ENCODE measurements around the gene DMAC2.

DMAC2 gene

DNA sequence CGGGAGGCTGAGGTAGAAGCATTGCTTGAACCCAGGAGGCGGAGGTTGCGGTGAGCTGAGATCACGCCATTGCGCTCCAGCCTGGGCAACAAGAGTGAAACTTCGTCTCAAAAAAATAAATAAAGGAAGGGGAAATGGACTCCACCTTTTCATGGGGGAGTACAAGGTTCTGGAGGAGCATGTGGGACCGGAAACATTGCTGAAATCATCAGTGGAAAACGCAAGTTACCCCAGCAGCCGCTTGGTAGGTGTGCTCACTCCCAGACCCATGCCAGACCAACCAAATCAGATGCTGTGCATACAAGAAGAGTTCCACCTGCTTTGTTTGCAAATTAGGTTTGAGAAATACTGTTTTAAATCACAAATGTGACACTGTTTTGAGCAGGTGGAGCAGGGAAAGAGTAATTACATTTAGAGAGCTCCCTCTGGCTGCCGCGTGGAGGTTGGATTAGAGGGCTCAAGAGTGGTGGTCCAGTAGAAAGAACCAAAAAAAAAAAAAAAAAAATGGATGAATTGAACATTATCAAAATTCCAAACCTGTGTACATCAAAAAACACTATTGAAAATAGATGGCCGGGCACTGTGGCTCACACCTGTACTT is 8.1 kb upstream of the DMAC2 start:
- Histone ChIP-seq H3K9me3 (ENCODE audit: low read length) (no peaks in the 10 kb centered on the region), H3K9me2 (ENCODE audit: low read depth, low read length) (no peaks in the 10 kb centered on the region), H4K20me1 (ENCODE audit: insufficient read depth, low read length) (no peaks in the 10 kb centered on the region), H3K36me3 (ENCODE audit: insufficient read depth, low read length) (no peaks in the 10 kb centered on the region), H2AFZ (ENCODE audit: low read length) (no peak overlapping the region), H3F3A (ENCODE audit: insufficient read depth, low read length) (no peaks in the 10 kb centered on the region), H3K4me1 (ENCODE audit: insufficient read depth, low read length, severe bottlenecking) (peaks cover 4% of the 10 kb centered on the region), H3K4me3 (ENCODE audit: low read depth, low read length, poor library complexity, severe bottlenecking) (no peak overlapping the region), H3K27ac (ENCODE audit: low read depth, low read length, poor library complexity, severe bottlenecking) (no peak overlapping the region), H3K4me2 (ENCODE audit: low read length) (no peak overlapping the region), H3K27me3 (ENCODE audit: insufficient read depth, low read length) (peaks cover 3% of the 10 kb centered on the region; the same call in 1 of the 2 replicates), H3K79me2 (ENCODE audit: insufficient read depth, low read length) (no peaks in the 10 kb centered on the region), H3K9ac (ENCODE audit: low read length) (no peak overlapping the region)
- TF ChIP-seq, protein P1, sequence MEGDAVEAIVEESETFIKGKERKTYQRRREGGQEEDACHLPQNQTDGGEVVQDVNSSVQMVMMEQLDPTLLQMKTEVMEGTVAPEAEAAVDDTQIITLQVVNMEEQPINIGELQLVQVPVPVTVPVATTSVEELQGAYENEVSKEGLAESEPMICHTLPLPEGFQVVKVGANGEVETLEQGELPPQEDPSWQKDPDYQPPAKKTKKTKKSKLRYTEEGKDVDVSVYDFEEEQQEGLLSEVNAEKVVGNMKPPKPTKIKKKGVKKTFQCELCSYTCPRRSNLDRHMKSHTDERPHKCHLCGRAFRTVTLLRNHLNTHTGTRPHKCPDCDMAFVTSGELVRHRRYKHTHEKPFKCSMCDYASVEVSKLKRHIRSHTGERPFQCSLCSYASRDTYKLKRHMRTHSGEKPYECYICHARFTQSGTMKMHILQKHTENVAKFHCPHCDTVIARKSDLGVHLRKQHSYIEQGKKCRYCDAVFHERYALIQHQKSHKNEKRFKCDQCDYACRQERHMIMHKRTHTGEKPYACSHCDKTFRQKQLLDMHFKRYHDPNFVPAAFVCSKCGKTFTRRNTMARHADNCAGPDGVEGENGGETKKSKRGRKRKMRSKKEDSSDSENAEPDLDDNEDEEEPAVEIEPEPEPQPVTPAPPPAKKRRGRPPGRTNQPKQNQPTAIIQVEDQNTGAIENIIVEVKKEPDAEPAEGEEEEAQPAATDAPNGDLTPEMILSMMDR (IDR thresholded peaks at IDR 0.05; ENCODE audit: low read length), result no peak
- no peak for TF ChIP-seq EZH2 (IDR thresholded peaks at IDR 0.05; ENCODE audit: borderline replicate concordance, low read length)

DNA sequence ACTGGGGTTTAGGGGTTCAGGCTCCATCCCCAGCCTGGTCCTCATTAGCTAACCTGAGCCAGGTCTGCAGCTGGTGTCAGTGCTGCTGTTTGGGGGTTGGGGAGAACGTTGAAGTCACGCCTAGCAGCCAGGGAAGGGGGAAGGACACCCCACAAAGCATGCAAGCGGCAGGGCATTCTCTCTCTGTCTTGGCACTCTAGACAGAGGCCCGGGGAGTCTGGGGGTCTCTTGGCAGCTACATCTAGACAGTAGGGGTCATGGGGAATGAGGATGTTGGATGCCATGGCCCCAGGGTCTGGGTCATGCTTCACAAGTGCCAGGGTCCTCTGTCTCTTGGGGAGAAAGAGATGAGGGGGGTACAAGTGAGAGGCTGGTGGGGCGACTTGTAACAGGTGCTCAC is 5.9 kb upstream of the DMAC2 start:
- no peaks in the 10 kb centered on the region for H3K9me3 ChIP-seq (ENCODE audit: low read length)
- H3F3A ChIP-seq (ENCODE audit: insufficient read depth, low read length), result no peaks in the 10 kb centered on the region
- H3K27me3 ChIP-seq (ENCODE audit: insufficient read depth, low read length), result peaks cover 3% of the 10 kb centered on the region; the same call in 1 of the 2 replicates
- H3K9me2 ChIP-seq (ENCODE audit: low read depth, low read length), result no peaks in the 10 kb centered on the region
- no peak overlapping the region for H3K4me3 ChIP-seq (ENCODE audit: low read depth, low read length, poor library complexity, severe bottlenecking)
- TF ChIP-seq, protein P1 (IDR thresholded peaks at IDR 0.05; ENCODE audit: low read length), result no peak
- TF ChIP-seq EZH2 (IDR thresholded peaks at IDR 0.05; ENCODE audit: borderline replicate concordance, low read length), result no peak
- no peak overlapping the region for H3K27ac ChIP-seq (ENCODE audit: low read depth, low read length, poor library complexity, severe bottlenecking)
- H3K79me2 ChIP-seq (ENCODE audit: insufficient read depth, low read length), result no peaks in the 10 kb centered on the region
- no peak overlapping the region for H3K9ac ChIP-seq (ENCODE audit: low read length)
- H2AFZ ChIP-seq (ENCODE audit: low read length), result no peak overlapping the region
- H3K36me3 ChIP-seq (ENCODE audit: insufficient read depth, low read length), result no peaks in the 10 kb centered on the region
- H3K4me2 ChIP-seq (ENCODE audit: low read length), result no peak overlapping the region
- H3K4me1 ChIP-seq (ENCODE audit: insufficient read depth, low read length, severe bottlenecking), result peaks cover 4% of the 10 kb centered on the region
- no peaks in the 10 kb centered on the region for H4K20me1 ChIP-seq (ENCODE audit: insufficient read depth, low read length)

DNA sequence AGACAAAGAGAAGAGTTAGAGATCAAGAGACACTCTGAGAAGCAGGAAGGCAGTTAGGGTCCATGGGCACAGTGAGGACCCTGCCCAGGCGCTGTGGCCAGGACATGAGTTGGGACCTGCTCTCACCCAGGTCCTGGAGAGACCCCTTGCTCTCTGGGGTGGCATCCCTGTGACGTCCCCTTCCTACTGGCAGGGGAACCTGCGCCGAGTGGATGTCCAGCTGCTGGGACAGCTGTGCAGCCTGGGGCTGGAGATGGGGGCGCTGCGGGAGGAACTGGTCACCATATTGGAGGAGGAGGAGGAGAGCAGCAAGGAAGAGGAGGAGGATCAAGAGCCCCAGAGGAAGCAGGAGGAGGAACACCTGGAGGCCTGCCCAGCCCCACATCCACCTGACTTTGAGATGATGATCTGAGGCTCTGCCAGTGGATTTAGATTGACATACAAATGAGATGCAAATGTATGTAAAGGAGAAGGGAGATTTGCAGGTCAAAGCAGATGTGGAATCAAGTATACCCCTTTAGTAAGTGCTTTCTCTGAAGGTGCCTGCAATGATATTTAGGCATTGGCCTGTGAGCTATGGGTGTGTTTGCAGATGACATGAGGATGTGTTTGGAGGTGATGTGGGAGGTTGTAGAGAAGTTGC is 4.2 kb upstream of the DMAC2 start:
- no peaks in the 10 kb centered on the region for H3K9me3 ChIP-seq (ENCODE audit: low read length)
- no peak for TF ChIP-seq EZH2 (IDR thresholded peaks at IDR 0.05; ENCODE audit: borderline replicate concordance, low read length)
- TF ChIP-seq, protein P1 (IDR thresholded peaks at IDR 0.05; ENCODE audit: low read length), result no peak
- peaks cover 2% of the 10 kb centered on the region; the same call in 1 of the 2 replicates for H3K79me2 ChIP-seq (ENCODE audit: insufficient read depth, low read length)
- H2AFZ ChIP-seq (ENCODE audit: low read length), result no peak overlapping the region
- no peak overlapping the region for H3K4me3 ChIP-seq (ENCODE audit: low read depth, low read length, poor library complexity, severe bottlenecking)
- H3K9ac ChIP-seq (ENCODE audit: low read length), result no peak overlapping the region
- no peaks in the 10 kb centered on the region for H4K20me1 ChIP-seq (ENCODE audit: insufficient read depth, low read length)
- H3K4me1 ChIP-seq (ENCODE audit: insufficient read depth, low read length, severe bottlenecking), result peaks cover 5% of the 10 kb centered on the region
- H3F3A ChIP-seq (ENCODE audit: insufficient read depth, low read length), result no peaks in the 10 kb centered on the region
- H3K27me3 ChIP-seq (ENCODE audit: insufficient read depth, low read length), result no peaks in the 10 kb centered on the region; the same call in 1 of the 2 replicates
- no peak overlapping the region for H3K4me2 ChIP-seq (ENCODE audit: low read length)
- no peaks in the 10 kb centered on the region for H3K36me3 ChIP-seq (ENCODE audit: insufficient read depth, low read length)
- no peak overlapping the region for H3K27ac ChIP-seq (ENCODE audit: low read depth, low read length, poor library complexity, severe bottlenecking)
- no peaks in the 10 kb centered on the region for H3K9me2 ChIP-seq (ENCODE audit: low read depth, low read length)

Data from OCI-LY1 (cell line).